Ascending aorta (tissue), 2 donors: ENCODE measurements around the gene YES1. TPM values are rescaled to one million over a fixed set of nuclear protein-coding genes. Genes with fewer than 3 reads are reported as not detected.
"Not testable (repeated sequence)": the region's sequence is repeated elsewhere in the genome, so short reads cannot be mapped to it uniquely, and the experiment has no call there.

ENCODE experiments used
- DNase-seq, 2 donors: peaks; one replicate each; pipeline ENCODE4 v3.0.0-alpha.2; 2019; ENCODE audit warnings: low spot score in 2 of 2
- H3K27ac ChIP-seq, 2 donors: fragments of 200-600 bp; sonication (generic); one replicate each; pipeline ENCODE4 v1.5.1; 2016 to 2017; ENCODE audit warnings: mild to moderate bottlenecking in 1 of 2
- H3K27me3 ChIP-seq: fragments of 200-600 bp; sonication (generic); one replicate; pipeline ENCODE4 v1.5.1; 2017
- H3K36me3 ChIP-seq, 2 donors: fragments of 200-600 bp; sonication (generic); one replicate each; pipeline ENCODE4 v1.5.1; 2016
- H3K4me1 ChIP-seq, 2 donors: fragments of 200-600 bp; sonication (generic); one replicate each; pipeline ENCODE4 v1.5.1; 2016 to 2017; ENCODE audit warnings: mild to moderate bottlenecking in 1 of 2
- H3K4me3 ChIP-seq, 2 donors: fragments of 200-600 bp; sonication (generic); one replicate each; pipeline ENCODE4 v1.5.1; 2016 to 2017; ENCODE audit warnings: mild to moderate bottlenecking in 1 of 2
- H3K9me3 ChIP-seq, 2 donors: fragments of 200-600 bp; sonication (generic); one replicate each; pipeline ENCODE4 v1.5.1; 2016
- intact Hi-C: fragments of 100-400 bp; cut with DNase I; formaldehyde crosslinking; loops from one replicate; pipeline ENCODE4 v1.15.1; 2023
- total RNA-seq: library from RNA; depleted of rRNA; stranded (reverse); fragments of >200 nt; gene quantifications from one replicate; pipeline ENCODE4 v1.1.0, GENCODE V29; 2016
- TF ChIP-seq, protein P1 (sequence below), 3 experiments: fragments of 200-600 bp in 2 of 3; fragments of 450-650 bp in 1 of 3; sonication (generic) in 2 of 3; IDR thresholded peaks; one replicate each; pipeline ENCODE4 v1.5.1; 2016 to 2019; ENCODE audit warnings: antibody characterized with exemption in 3 of 3, mild to moderate bottlenecking in 1 of 3, moderate library complexity in 1 of 3

Gene YES1
- total RNA-seq, 1 donor from 2014 or later: 30.5 TPM

- no peak for DNase-seq
- TF ChIP-seq, protein P1, sequence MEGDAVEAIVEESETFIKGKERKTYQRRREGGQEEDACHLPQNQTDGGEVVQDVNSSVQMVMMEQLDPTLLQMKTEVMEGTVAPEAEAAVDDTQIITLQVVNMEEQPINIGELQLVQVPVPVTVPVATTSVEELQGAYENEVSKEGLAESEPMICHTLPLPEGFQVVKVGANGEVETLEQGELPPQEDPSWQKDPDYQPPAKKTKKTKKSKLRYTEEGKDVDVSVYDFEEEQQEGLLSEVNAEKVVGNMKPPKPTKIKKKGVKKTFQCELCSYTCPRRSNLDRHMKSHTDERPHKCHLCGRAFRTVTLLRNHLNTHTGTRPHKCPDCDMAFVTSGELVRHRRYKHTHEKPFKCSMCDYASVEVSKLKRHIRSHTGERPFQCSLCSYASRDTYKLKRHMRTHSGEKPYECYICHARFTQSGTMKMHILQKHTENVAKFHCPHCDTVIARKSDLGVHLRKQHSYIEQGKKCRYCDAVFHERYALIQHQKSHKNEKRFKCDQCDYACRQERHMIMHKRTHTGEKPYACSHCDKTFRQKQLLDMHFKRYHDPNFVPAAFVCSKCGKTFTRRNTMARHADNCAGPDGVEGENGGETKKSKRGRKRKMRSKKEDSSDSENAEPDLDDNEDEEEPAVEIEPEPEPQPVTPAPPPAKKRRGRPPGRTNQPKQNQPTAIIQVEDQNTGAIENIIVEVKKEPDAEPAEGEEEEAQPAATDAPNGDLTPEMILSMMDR (IDR thresholded peaks at IDR 0.05): no peak
- intact Hi-C loops: loop anchor here (2.0 to 5.0 kb wide), 2 partner anchors 101 to 546 kb away; partner anchors contain the start of genes ENOSF1 and THOC1
- no peaks in the 10 kb centered on the region for H3K27me3 ChIP-seq
- H3K36me3 ChIP-seq: no peaks in the 10 kb centered on the region
- H3K4me3 ChIP-seq: peak overlapping the region; percentile 93 to 95
- H3K9me3 ChIP-seq: no peaks in the 10 kb centered on the region
- H3K27ac ChIP-seq: peak overlapping the region; percentile 82 to 95
- H3K4me1 ChIP-seq: no peaks in the 10 kb centered on the region
Observed at GRCh38 chr18:813172-814071, 1.4 kb upstream of the YES1 start.

DNA sequence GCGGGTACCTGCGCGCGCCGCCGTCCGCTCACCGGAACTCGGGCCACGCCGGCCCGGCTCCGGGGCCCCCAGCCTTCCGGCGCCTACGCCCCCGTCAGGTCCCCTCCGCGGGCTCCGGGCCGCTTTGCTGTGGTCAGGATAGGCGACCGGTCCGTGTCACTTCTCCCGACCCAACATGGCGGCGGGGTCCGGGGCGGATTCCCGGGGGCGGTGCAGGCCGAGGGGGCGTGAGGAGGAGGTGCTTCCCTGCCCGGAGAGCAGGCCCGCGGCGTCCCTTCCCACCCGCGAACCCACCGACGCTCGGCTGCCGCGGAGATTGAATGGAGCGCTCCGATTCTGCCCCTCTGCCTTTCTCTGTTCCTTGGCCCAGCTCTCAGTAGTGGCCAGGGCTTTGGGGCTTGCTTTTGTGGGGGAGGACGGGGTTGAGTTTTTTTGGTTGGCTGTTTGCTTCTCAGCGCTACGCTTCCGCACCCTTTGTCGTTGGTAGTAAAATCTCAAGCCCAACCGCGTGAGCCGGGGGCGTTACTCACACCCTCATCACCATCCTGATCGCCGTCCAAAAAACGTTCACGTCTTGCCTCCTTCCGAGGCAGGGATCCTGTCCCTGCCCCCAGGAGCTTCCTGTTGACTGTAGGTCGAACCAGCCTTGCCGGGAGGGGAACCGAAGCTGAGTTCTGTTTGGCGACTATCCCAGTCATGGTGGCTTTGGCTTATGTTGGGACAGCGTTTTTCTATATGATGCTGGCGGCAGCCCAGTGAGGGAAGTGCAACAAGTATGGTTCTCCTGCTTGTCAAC lies 532 bp upstream of the YES1 start:
- TF ChIP-seq, protein P1 (IDR thresholded peaks at IDR 0.05): no peak
- Histone ChIP-seq H3K9me3 (no peaks in the 10 kb centered on the region), H3K27me3 (no peaks in the 10 kb centered on the region), H3K27ac (peak overlapping the region; percentile 82 to 95), H3K4me3 (peak overlapping the region; percentile 93 to 95), H3K4me1 (no peaks in the 10 kb centered on the region), H3K36me3 (no peaks in the 10 kb centered on the region)
- DNase-seq: peak; percentile 60 to 92
- intact Hi-C loops: loop anchor here (2.0 to 5.0 kb wide), 2 partner anchors 100 to 545 kb away; partner anchors contain the start of genes ENOSF1 and THOC1

DNA sequence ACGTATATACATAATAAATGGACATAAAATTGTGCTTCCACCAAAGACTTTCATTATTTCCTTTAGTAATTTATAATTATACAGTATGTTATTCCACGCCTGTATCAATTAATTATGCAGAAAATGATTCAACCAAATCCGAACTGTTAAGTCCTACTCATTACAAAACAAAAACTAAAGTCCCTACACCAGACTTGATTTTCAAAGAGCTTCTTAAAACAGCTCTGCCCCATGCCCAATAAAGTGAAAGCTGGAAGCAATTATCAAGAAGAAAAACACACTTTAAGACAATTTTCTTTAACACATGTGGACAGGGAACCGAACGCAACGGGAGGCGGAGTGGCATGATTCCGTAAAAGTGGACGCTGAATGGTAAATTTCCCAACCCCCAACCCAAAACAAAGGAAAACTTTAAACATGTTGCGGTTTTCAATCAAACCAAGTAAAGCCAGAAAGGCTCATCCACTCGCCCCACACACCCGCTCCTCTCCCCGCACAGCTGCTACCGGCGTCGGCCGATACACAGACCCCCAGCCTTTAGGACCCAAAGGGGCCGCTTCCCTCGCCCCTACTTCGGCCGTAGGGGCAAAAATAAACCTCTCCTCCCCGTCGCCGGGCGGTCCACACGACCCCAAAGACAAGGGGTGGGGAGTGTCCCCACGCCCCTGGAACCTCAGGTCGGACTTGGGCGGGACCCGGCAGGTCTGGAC lies 705 bp downstream of the YES1 start:
- intact Hi-C loops: loop anchor here (5.0 kb wide), 1 partner anchor 544 kb away; the partner anchor contains the start of gene THOC1
- Histone ChIP-seq H3K4me3 (peak overlapping the region; percentile 93 to 95), H3K4me1 (no peaks in the 10 kb centered on the region), H3K27ac (peak overlapping the region; percentile 82 to 95), H3K9me3 (no peaks in the 10 kb centered on the region), H3K36me3 (no peaks in the 10 kb centered on the region), H3K27me3 (no peaks in the 10 kb centered on the region)
- TF ChIP-seq, protein P1 (IDR thresholded peaks at IDR 0.05): no peak
- DNase-seq: no peak

DNA sequence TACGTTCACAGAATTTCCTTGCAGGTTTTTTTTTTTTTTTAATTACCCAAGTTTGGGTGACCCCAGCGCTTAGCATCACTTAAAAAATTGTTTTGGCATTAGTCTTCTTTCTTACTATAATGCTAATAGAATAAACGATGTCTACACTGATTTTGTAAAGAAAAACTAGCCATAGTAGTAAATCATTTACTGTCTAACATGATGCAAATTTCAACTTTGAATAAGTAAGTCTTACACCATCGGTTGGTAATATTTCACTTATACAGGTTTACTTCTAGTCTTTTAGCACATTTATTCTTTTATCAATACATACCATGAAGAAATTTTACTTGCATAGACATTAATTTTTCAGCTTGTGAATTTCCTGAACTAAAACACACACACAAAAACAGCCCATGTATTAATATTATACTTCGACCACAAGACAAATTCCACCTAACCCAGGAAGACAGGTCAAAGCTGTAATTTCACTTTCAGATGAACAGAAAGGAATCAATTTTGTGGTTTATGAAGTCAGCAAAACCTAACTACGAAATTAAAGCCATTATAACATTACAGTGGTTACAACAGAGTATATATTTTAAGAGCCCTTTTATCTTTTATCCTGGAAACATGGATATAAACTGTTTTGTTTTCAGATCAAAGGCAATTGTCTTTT lies 1.9 kb downstream of the YES1 start:
- no peak overlapping the region for H3K27ac ChIP-seq
- intact Hi-C loops: loop anchor here (5.0 kb wide), 1 partner anchor 543 kb away; the partner anchor contains the start of gene THOC1
- TF ChIP-seq, protein P1 (IDR thresholded peaks at IDR 0.05): no peak

GRCh38 chr18:809228-809627 lies 2.8 kb downstream of the YES1 start:
- intact Hi-C loops, H3K27ac ChIP-seq, DNase-seq, H3K27me3 ChIP-seq, H3K4me1 ChIP-seq, H3K9me3 ChIP-seq, H3K4me3 ChIP-seq, H3K36me3 ChIP-seq: not testable (repeated sequence)

More for the DNA sequence above, 1.9 kb downstream of the YES1 start:
- no peak for DNase-seq
- Histone ChIP-seq H3K4me1 (no peaks in the 10 kb centered on the region), H3K4me3 (peak overlapping the region in 1 of 2 donors; percentile 93), H3K9me3 (no peaks in the 10 kb centered on the region), H3K27me3 (no peaks in the 10 kb centered on the region), H3K36me3 (no peaks in the 10 kb centered on the region)
